HEK293T (cell line): ENCODE results near the gene SLC9A7.

ENCODE experiments used
- CTCF ChIA-PET: fragments of 350-600 bp; formaldehyde crosslinking; extraction: SDS; loops from one replicate; lab custom pipeline; 2021; ENCODE audit warnings: antibody characterized with exemption, inconsistent platforms; lab: Yijun Ruan, JAX
- POLR2A ChIA-PET: fragments of 350-600 bp; formaldehyde crosslinking; extraction: SDS; loops from one replicate; lab custom pipeline; 2020; ENCODE audit warnings: antibody characterized with exemption, inconsistent platforms; lab: Yijun Ruan, JAX
- DNase-seq: peaks from one replicate; pipeline ENCODE4 v3.0.0; 2012; ENCODE audit warnings: mixed read lengths; ENCODE audit errors: extremely low spot score
- ARNT ChIP-seq: fragments of 450-650 bp; IDR thresholded peaks from 2 replicates; pipeline ENCODE4 v1.6.1; 2017; ENCODE audit warnings: mild to moderate bottlenecking
- BHLHE40 ChIP-seq: fragments of 450-650 bp; IDR thresholded peaks from 2 replicates; pipeline ENCODE4 v1.6.1; 2016; ENCODE audit warnings: mild to moderate bottlenecking, moderate library complexity, borderline replicate concordance
- CTBP1 ChIP-seq: fragments of 450-650 bp; IDR thresholded peaks from 2 replicates; pipeline ENCODE4 v1.6.1; 2016; ENCODE audit warnings: borderline replicate concordance
- ELF4 ChIP-seq: fragments of 450-650 bp; IDR thresholded peaks from 2 replicates; pipeline ENCODE4 v1.6.1; 2017; ENCODE audit warnings: antibody characterized with exemption
- FOXA1 ChIP-seq: fragments of 450-650 bp; IDR thresholded peaks from 2 replicates; pipeline ENCODE4 v1.6.1; 2016; ENCODE audit warnings: mild to moderate bottlenecking
- FOXK2 ChIP-seq: fragments of 450-650 bp; IDR thresholded peaks from 2 replicates; pipeline ENCODE4 v1.6.1; 2016; ENCODE audit warnings: mild to moderate bottlenecking
- FOXM1 ChIP-seq: fragments of 450-650 bp; IDR thresholded peaks from 2 replicates; pipeline ENCODE4 v1.6.1; 2017; ENCODE audit warnings: mild to moderate bottlenecking, borderline replicate concordance
- HDGF ChIP-seq: fragments of 450-650 bp; IDR thresholded peaks from 2 replicates; pipeline ENCODE4 v1.6.1; 2017; ENCODE audit warnings: antibody characterized with exemption, borderline replicate concordance
- L3MBTL2 ChIP-seq: fragments of 450-650 bp; conservative IDR thresholded peaks from 2 replicates; pipeline ENCODE4 v1.6.1; 2016; ENCODE audit warnings: mild to moderate bottlenecking
- LEF1 ChIP-seq: fragments of 450-650 bp; IDR thresholded peaks from 2 replicates; pipeline ENCODE4 v1.6.1; 2017; ENCODE audit warnings: mild to moderate bottlenecking, borderline replicate concordance
- NFRKB ChIP-seq: fragments of 450-650 bp; IDR thresholded peaks from 2 replicates; pipeline ENCODE4 v1.6.1; 2016; ENCODE audit warnings: mild to moderate bottlenecking, moderate library complexity
- SP1 ChIP-seq: fragments of 450-650 bp; IDR thresholded peaks from 2 replicates; pipeline ENCODE4 v1.6.1; 2017
- SUZ12 ChIP-seq: fragments of 450-650 bp; IDR thresholded peaks from 2 replicates; pipeline ENCODE4 v1.6.1; 2016; ENCODE audit warnings: mild to moderate bottlenecking
- TARDBP ChIP-seq: fragments of 450-650 bp; IDR thresholded peaks from 2 replicates; pipeline ENCODE4 v1.6.1; 2016
- ZNF384 ChIP-seq: fragments of 450-650 bp; IDR thresholded peaks from 2 replicates; pipeline ENCODE4 v1.6.1; 2016
- TF ChIP-seq, protein P1 (sequence below): fragments of 450-650 bp; IDR thresholded peaks from 2 replicates; pipeline ENCODE4 v1.6.1; 2016

Gene SLC9A7

DNA sequence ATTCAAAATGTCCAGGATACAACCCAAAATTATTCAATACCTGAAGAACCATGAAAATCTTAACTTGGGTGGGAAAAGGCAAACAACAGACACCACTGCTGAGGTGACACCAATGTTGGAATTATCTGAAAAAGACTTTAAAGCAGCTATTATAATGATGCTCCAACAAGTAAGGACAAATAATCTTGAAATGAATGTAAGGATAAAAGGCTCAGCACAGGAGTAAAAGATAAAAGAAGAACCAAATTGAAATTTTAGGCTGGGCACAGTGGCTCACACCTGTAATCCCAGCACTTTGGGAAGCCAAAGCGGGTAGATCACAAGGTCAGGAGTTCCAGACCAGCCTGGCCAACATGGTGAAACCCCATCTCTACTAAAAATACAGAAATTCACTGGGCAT, 4.0 kb upstream of the SLC9A7 start:
- no peak for DNase-seq
- ChIA-PET POLR2A (no interaction called here), CTCF (no interaction called here)
- TF ChIP-seq ELF4: no peak
- no peak for TF ChIP-seq LEF1
- TF ChIP-seq L3MBTL2: no peak
- TF ChIP-seq ZNF384: no peak
- no peak for TF ChIP-seq FOXM1
- no peak for TF ChIP-seq HDGF
- no peak for TF ChIP-seq BHLHE40
- no peak for TF ChIP-seq FOXA1
- no peak for TF ChIP-seq SP1
- TF ChIP-seq CTBP1: no peak
- TF ChIP-seq TARDBP: no peak
- TF ChIP-seq FOXK2: no peak
- TF ChIP-seq ARNT: no peak
- no peak for TF ChIP-seq NFRKB
- TF ChIP-seq, protein P1, sequence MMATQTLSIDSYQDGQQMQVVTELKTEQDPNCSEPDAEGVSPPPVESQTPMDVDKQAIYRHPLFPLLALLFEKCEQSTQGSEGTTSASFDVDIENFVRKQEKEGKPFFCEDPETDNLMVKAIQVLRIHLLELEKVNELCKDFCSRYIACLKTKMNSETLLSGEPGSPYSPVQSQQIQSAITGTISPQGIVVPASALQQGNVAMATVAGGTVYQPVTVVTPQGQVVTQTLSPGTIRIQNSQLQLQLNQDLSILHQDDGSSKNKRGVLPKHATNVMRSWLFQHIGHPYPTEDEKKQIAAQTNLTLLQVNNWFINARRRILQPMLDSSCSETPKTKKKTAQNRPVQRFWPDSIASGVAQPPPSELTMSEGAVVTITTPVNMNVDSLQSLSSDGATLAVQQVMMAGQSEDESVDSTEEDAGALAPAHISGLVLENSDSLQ: no peak
- TF ChIP-seq SUZ12: no peak

DNA sequence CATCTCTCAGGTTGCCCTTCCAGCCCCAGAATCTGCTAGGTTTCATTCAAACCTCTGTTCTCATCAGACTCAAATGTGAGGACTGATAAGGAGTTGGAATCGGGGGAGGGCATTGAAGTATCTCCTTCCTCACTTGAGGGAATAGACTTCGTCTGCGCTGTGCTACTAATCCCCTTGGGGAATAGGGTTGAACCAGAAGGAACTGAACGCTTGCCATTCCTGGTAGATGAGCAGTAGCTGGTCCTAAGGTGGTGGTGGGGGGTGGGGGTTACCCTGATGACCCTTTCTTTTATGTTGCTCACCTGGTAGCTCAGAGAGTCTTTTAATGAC, 692 bp upstream of the SLC9A7 start:
- ChIA-PET CTCF (interaction anchor here (1.5 to 1.8 kb wide), 2 partner anchors 11 to 37 kb away, joined by 5 read pairs; no protein-coding TSS in a partner anchor), POLR2A (no interaction called here)
- no peak for DNase-seq
- TF ChIP-seq CTBP1: no peak
- no peak for TF ChIP-seq FOXA1
- TF ChIP-seq HDGF: no peak
- no peak for TF ChIP-seq SUZ12
- no peak for TF ChIP-seq BHLHE40
- no peak; the same call in 1 of the 2 replicates for TF ChIP-seq L3MBTL2
- no peak for TF ChIP-seq SP1
- TF ChIP-seq, protein P1: no peak
- TF ChIP-seq TARDBP: no peak
- TF ChIP-seq ELF4: no peak
- TF ChIP-seq NFRKB: no peak
- no peak for TF ChIP-seq ZNF384
- TF ChIP-seq LEF1: no peak
- TF ChIP-seq FOXK2: no peak
- no peak for TF ChIP-seq FOXM1

DNA sequence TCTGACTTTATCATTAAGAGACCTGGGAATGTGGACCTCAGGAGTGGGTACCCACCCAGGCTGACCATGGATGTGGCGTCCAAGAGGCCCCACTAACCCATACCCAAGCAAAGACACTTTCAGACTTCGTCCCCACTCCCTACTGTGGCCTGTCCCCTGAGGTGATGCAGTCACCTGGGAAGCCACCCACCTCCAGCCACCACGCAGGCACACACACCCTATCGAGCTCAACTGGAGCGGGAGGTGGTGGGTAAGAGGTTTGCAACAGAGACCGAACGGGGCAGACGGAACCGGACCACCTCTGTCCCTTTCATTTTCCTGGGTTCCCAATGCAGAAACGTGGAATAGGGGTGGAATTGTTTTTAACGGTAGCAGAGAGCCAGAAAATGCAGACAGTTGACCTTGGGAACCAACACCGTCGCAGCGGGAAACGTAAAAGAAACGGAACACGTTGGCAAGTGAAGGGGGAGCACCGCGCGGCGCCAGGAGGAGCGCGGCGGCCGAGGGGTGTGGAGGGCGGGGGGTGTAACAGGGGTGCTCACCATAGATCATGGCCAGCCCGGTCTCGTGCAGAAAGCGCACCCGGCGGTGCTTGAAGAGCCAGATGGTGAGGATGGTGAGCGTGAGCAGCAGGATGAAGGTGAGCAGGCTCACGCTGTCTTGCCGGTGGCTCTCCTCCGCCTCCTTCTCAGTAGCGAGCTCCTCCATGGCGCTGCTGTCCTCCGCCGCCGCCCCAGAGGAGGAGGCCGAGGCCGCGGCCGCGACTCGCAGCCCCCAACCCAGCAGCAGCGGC, 559 bp downstream of the SLC9A7 start:
- POLR2A ChIA-PET: interaction anchor here (1.3 to 1.5 kb wide), 2 partner anchors 11 to 38 kb away, joined by 4 to 6 read pairs; no protein-coding TSS in a partner anchor
- TF ChIP-seq HDGF (no peak), ELF4 (no peak), LEF1 (no peak), BHLHE40 (no peak), ZNF384 (no peak), ARNT (no peak), FOXM1 (no peak), SP1 (no peak), CTBP1 (no peak), NFRKB (no peak), TARDBP (no peak), L3MBTL2 (no peak), FOXK2 (no peak), SUZ12 (no peak), FOXA1 (no peak)
- TF ChIP-seq, protein P1: no peak
- CTCF ChIA-PET: interaction anchor here (1.0 kb wide), 2 partner anchors 8 to 38 kb away, joined by 4 to 5 read pairs; no protein-coding TSS in a partner anchor
- DNase-seq: no peak

DNA sequence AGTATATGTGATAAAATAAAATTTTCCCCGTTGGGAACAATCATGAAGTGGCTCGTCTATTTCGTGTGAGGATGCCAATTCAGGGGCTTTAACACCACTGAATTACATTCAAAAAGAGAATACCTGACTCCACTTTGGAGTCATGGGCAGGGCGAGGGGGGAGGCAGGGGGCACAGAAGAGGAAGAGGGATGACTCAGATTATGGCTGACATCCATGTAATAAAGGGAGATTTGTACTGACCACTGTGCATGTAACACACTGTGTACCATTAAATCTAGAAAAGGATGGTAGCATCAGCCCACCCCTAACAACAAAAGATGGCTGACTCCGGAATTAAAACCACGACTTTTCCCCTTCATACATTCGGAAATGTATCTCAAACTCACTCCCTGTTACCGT, 1.3 kb downstream of the SLC9A7 start:
- ChIA-PET POLR2A (interaction anchor here (1.5 kb wide), 1 partner anchor 12 kb away, joined by 4 read pairs; no protein-coding TSS in a partner anchor), CTCF (no interaction called here)
- no peak for DNase-seq
- TF ChIP-seq ELF4 (no peak), ARNT (no peak), FOXA1 (no peak), NFRKB (no peak), HDGF (no peak), CTBP1 (no peak), SUZ12 (no peak)

DNA sequence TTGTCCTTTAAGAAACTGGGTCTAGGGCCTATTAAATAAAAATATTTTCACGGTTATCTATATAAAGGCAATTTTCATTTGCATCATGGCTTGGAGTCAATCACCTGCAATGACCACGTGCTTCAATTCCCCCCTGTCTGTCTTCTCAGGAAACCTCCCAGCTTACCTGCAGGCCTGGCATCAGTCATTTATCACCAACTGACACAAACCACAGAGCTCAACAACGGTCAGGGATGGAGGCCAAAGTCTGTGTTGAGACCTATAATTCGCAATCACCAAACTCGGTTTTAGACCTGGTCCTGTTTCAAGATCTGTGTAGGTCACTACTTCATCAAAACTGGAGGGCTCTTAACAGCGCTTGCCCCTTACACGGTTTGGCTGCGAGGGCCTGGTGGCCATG, 1.9 kb downstream of the SLC9A7 start:
- DNase-seq: no peak
- ChIA-PET POLR2A (no interaction called here), CTCF (no interaction called here)
- no peak for TF ChIP-seq FOXA1
- no peak for TF ChIP-seq L3MBTL2
- no peak for TF ChIP-seq TARDBP
- TF ChIP-seq HDGF: no peak
- TF ChIP-seq, protein P1: 0 out of 2 replicates have a peak, but pooled peaks have one; percentile 19
- TF ChIP-seq FOXK2: no peak
